ENCODE measurements around the gene MYO5B.

GRCh38 chr18:50203801-50204604 is 9.1 kb upstream of the MYO5B start:
- TF ChIP-seq POLR2A (IDR thresholded peaks at IDR 0.05; ENCODE audit: low read length), result no peak
- no peak for TF ChIP-seq GATA1 (IDR thresholded peaks at IDR 0.05; ENCODE audit: low read depth, low read length)

Measured in erythroblast (primary cell).